RPMI8226 (cell line): ENCODE results near the gene KRCC1.
A peak's percentile ranks its signal among the peaks of the same experiment; 100 is the strongest.

ENCODE experiments used
- DNase-seq: peaks from one replicate; pipeline ENCODE4 v3.0.0-alpha.2; 2015

Gene KRCC1

GRCh38 chr2:88055371-88056128 lies at the start of gene KRCC1:
KRCC1 (minus strand) TSS chr2:88055783; CDS start chr2:88028563, 27,220 bp downstream.
- DNase-seq, result peak; percentile 95

- no peak for DNase-seq
Observed at GRCh38 chr2:88100489-88100858, 44.9 kb upstream of the KRCC1 start.

- DNase-seq, result no peak
Observed at GRCh38 chr2:88099798-88100488, 44.4 kb upstream of the KRCC1 start.

- no peak for DNase-seq
Observed at GRCh38 chr2:88098558-88098900, 42.9 kb upstream of the KRCC1 start.

- DNase-seq, result no peak
Observed at GRCh38 chr2:88097891-88098557, 42.4 kb upstream of the KRCC1 start.

- no peak for DNase-seq
Observed at GRCh38 chr2:88097192-88097591, 41.6 kb upstream of the KRCC1 start.

- no peak for DNase-seq
Observed at GRCh38 chr2:88096708-88097107, 41.1 kb upstream of the KRCC1 start.

GRCh38 chr2:88095022-88095421 lies 39.4 kb upstream of the KRCC1 start:
- no peak for DNase-seq

GRCh38 chr2:88092773-88093172 lies 37.2 kb upstream of the KRCC1 start:
- DNase-seq, result no peak

- no peak for DNase-seq
Observed at GRCh38 chr2:88091943-88092342, 36.4 kb upstream of the KRCC1 start.

- no peak for DNase-seq
Observed at GRCh38 chr2:88090446-88091283, 35.1 kb upstream of the KRCC1 start.

GRCh38 chr2:88088999-88089398 lies 33.4 kb upstream of the KRCC1 start:
- DNase-seq, result no peak

GRCh38 chr2:88087763-88088162 lies 32.2 kb upstream of the KRCC1 start:
- DNase-seq, result no peak

GRCh38 chr2:88087073-88087472 lies 31.5 kb upstream of the KRCC1 start:
- no peak for DNase-seq

- no peak for DNase-seq
Observed at GRCh38 chr2:88086401-88086800, 30.8 kb upstream of the KRCC1 start.

GRCh38 chr2:88085602-88086001 lies 30.0 kb upstream of the KRCC1 start:
- no peak for DNase-seq

GRCh38 chr2:88085099-88085498 lies 29.5 kb upstream of the KRCC1 start:
- no peak for DNase-seq

- DNase-seq, result no peak
Observed at GRCh38 chr2:88082781-88083180, 27.2 kb upstream of the KRCC1 start.

GRCh38 chr2:88081924-88082608 lies 26.5 kb upstream of the KRCC1 start:
- DNase-seq, result no peak

GRCh38 chr2:88080545-88080944 lies 25.0 kb upstream of the KRCC1 start:
- no peak for DNase-seq

- no peak for DNase-seq
Observed at GRCh38 chr2:88078643-88079172, 23.1 kb upstream of the KRCC1 start.

GRCh38 chr2:88077080-88077479 lies 21.5 kb upstream of the KRCC1 start:
- no peak for DNase-seq
